Neuronal stem cell (in vitro differentiated cells): ENCODE results near the gene CSHL1.
"Not testable (repeated sequence)": the region's sequence is repeated elsewhere in the genome, so short reads cannot be mapped to it uniquely, and the experiment has no call there.

Experiments used
- DNase-seq: peaks from one replicate; pipeline ENCODE4 v3.0.0-alpha.2; 2013; ENCODE audit warnings: low spot score
- H2AFZ ChIP-seq: one replicate; pipeline ENCODE4 v1.6.1; 2013; ENCODE audit warnings: mild to moderate bottlenecking, low read length, inconsistent platforms
- H2AK5ac ChIP-seq: 2 replicates; pipeline ENCODE4 v1.6.1; 2013; ENCODE audit warnings: low read depth, mild to moderate bottlenecking, inconsistent platforms, low read length, moderate library complexity, mixed read lengths
- H2BK120ac ChIP-seq: 2 replicates; pipeline ENCODE4 v1.6.1; 2013; ENCODE audit warnings: low read depth, mild to moderate bottlenecking, inconsistent platforms, low read length, moderate library complexity, mixed read lengths
- H2BK12ac ChIP-seq: one replicate; pipeline ENCODE4 v1.6.1; 2013; ENCODE audit warnings: low read length, inconsistent platforms
- H2BK15ac ChIP-seq: 2 replicates; pipeline ENCODE4 v1.6.1; 2013; ENCODE audit warnings: mild to moderate bottlenecking, low read length, inconsistent platforms, mixed read lengths
- H2BK5ac ChIP-seq: one replicate; pipeline ENCODE4 v1.6.1; 2013; ENCODE audit warnings: inconsistent platforms, mild to moderate bottlenecking, low read length, moderate library complexity
- H3K14ac ChIP-seq: one replicate; pipeline ENCODE4 v1.6.1; 2013; ENCODE audit warnings: low read length, inconsistent platforms
- H3K18ac ChIP-seq: 2 replicates; pipeline ENCODE4 v1.6.1; 2013; ENCODE audit warnings: low read length, inconsistent platforms
- H3K23ac ChIP-seq: 2 replicates; pipeline ENCODE4 v1.6.1; 2013; ENCODE audit warnings: low read depth, mild to moderate bottlenecking, mixed read lengths, low read length, inconsistent platforms; ENCODE audit not compliant: poor library complexity
- H3K27ac ChIP-seq: replicated peaks from 3 replicates; pipeline ENCODE4 v1.5.1; 2013; ENCODE audit warnings: low read length, inconsistent platforms
- H3K27me3 ChIP-seq, 3 experiments: 2 replicates each; pipeline ENCODE4 v1.6.1; 2013; ENCODE audit warnings: low read length in 3 of 3, mild to moderate bottlenecking in 2 of 3, inconsistent platforms in 1 of 3, low read depth in 1 of 3, mixed read lengths in 1 of 3, moderate library complexity in 1 of 3; ENCODE audit not compliant: control insufficient read depth in 3 of 3, insufficient read depth in 3 of 3
- H3K36me3 ChIP-seq, 2 donors: replicated peaks in 1 of 2; 2 replicates each; pipeline ENCODE4 v1.6.1; 2013; ENCODE audit warnings: low read length in 2 of 2; ENCODE audit not compliant: control insufficient read depth in 2 of 2, insufficient read depth in 2 of 2
- H3K4ac ChIP-seq: 2 replicates; pipeline ENCODE4 v1.6.1; 2013; ENCODE audit warnings: inconsistent platforms, mild to moderate bottlenecking, low read length, moderate library complexity
- H3K4me1 ChIP-seq, 2 donors: 1 replicate in 1 of 2; 2 replicates in 1 of 2; pipeline ENCODE4 v1.6.1; 2013; ENCODE audit warnings: low read length in 2 of 2, low read depth in 1 of 2; ENCODE audit not compliant: control insufficient read depth in 2 of 2, insufficient read depth in 1 of 2
- H3K4me2 ChIP-seq: one replicate; pipeline ENCODE4 v1.6.1; 2013; ENCODE audit warnings: mild to moderate bottlenecking, low read length, inconsistent platforms; ENCODE audit not compliant: insufficient read depth, poor library complexity, severe bottlenecking
- H3K4me3 ChIP-seq, 2 donors: 2 replicates each; pipeline ENCODE4 v1.5.1; 2013; ENCODE audit warnings: low read length in 2 of 2, mild to moderate bottlenecking in 2 of 2, inconsistent platforms in 1 of 2, moderate library complexity in 1 of 2
- H3K79me1 ChIP-seq: one replicate; pipeline ENCODE4 v1.6.1; 2013; ENCODE audit warnings: low read depth, mild to moderate bottlenecking, inconsistent platforms, low read length, moderate library complexity
- H3K9ac ChIP-seq: one replicate; pipeline ENCODE4 v1.6.1; 2013; ENCODE audit warnings: mild to moderate bottlenecking, low read depth, low read length, inconsistent platforms; ENCODE audit not compliant: poor library complexity
- H3K9me3 ChIP-seq, 2 donors: replicated peaks in 1 of 2; 2 replicates each; pipeline versions ENCODE3 to v1.6.1; 2013; ENCODE audit warnings: low read length in 2 of 2, mild to moderate bottlenecking in 2 of 2, inconsistent platforms in 1 of 2, low read depth in 1 of 2, mixed read lengths in 1 of 2, moderate library complexity in 1 of 2; ENCODE audit not compliant: control insufficient read depth in 2 of 2, insufficient read depth in 1 of 2
- H4K8ac ChIP-seq: one replicate; pipeline ENCODE4 v1.6.1; 2013; ENCODE audit warnings: low read depth, mild to moderate bottlenecking, inconsistent platforms, low read length, moderate library complexity
- H4K91ac ChIP-seq: one replicate; pipeline ENCODE4 v1.6.1; 2013; ENCODE audit warnings: low read length, low read depth, mild to moderate bottlenecking, inconsistent platforms; ENCODE audit not compliant: poor library complexity
- WGBS, 2 donors: extraction: QIAGEN DNeasy Blood & Tissue Kit; methylation state at CpG; one replicate each; pipeline ENCODE4 v1.1.7; 2013; ENCODE audit warnings: missing lambda C conversion rate in 2 of 2, mixed read lengths in 1 of 2; ENCODE audit not compliant: insufficient read length in 2 of 2, insufficient replicate concordance in 1 of 2; ENCODE audit errors: extremely low coverage in 2 of 2; 5-methylcytosine and 5-hydroxymethylcytosine counted together

Gene CSHL1

DNA sequence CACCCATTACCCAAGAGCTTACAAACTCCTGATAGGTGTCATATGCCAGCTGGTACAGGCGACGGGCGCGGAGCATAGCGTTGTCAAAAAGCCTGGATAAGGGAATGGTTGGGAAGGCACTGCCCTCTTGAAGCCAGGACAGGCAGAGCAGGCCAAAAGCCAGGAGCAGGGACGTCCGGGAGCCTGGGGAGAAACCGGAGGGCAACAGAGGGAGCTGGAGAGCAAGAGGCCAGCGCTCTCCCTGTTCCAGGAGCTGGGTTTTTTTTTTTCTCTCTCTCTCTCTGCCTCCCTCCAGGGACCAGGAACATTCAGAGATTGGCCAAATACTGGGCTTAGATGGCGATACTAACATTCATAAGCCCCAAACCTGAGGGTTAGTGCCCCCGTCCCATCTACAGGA, 29.7 kb downstream of the CSHL1 start:
- H2AFZ ChIP-seq, H3K4me3 ChIP-seq, H3K4me2 ChIP-seq, DNase-seq, H3K4me1 ChIP-seq, H2BK120ac ChIP-seq, H3K18ac ChIP-seq, H2AK5ac ChIP-seq, H3K36me3 ChIP-seq, H3K4ac ChIP-seq, H3K14ac ChIP-seq, H3K27me3 ChIP-seq, H4K91ac ChIP-seq, H2BK15ac ChIP-seq, H2BK12ac ChIP-seq, H3K9ac ChIP-seq, H3K23ac ChIP-seq, H3K79me1 ChIP-seq, H3K27ac ChIP-seq, H3K9me3 ChIP-seq, H4K8ac ChIP-seq, H2BK5ac ChIP-seq: not testable (repeated sequence)
- no CpG with 5 or more reads among the region's 11 CpGs for WGBS, 2 donors

GRCh38 chr17:63880706-63881105, 30.4 kb downstream of the CSHL1 start:
- no peak overlapping the region for H2BK120ac ChIP-seq
- H3K27me3 ChIP-seq = no peaks in the 10 kb centered on the region
- WGBS, 2 donors = no CpG with 5 or more reads among the region's 12 CpGs
- H3K9ac ChIP-seq = no peak overlapping the region
- no peaks in the 10 kb centered on the region for H3K36me3 ChIP-seq
- no peak overlapping the region for H3K4me3 ChIP-seq
- no peak overlapping the region for H3K4me2 ChIP-seq
- no peaks in the 10 kb centered on the region for H3K79me1 ChIP-seq
- DNase-seq = no peak
- no peak overlapping the region for H2BK12ac ChIP-seq
- H4K8ac ChIP-seq = no peak overlapping the region
- no peak overlapping the region for H3K27ac ChIP-seq
- H3K23ac ChIP-seq = no peak overlapping the region
- no peaks in the 10 kb centered on the region for H3K4me1 ChIP-seq
- no peak overlapping the region for H2BK15ac ChIP-seq
- H4K91ac ChIP-seq = no peak overlapping the region
- peak overlapping the region; percentile 82 for H2BK5ac ChIP-seq
- H3K4ac ChIP-seq = no peak overlapping the region
- H3K18ac ChIP-seq = no peak overlapping the region
- H2AK5ac ChIP-seq = no peak overlapping the region
- no peak overlapping the region for H2AFZ ChIP-seq
- peak overlapping the region; percentile 71 for H3K14ac ChIP-seq
- H3K9me3 ChIP-seq = no peaks in the 10 kb centered on the region

DNA sequence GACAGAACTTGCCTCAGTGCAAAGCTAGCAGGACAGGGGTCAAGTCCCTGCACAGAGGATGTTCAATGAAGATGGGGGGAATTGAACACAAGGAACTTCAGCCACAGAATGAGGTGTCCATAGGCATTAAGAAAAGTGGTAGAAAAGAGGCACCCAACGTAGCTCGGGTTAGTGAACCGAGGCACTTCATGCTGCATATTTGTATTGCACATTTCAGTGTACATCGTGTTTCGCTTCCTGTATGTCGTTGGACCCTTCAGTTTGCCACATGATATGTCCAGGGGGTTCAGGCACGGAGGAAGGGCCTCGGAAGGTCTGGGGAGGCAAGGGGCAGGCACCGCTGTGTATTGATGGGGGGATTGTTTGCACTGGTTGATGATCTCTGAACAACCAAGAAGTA, 32.6 kb downstream of the CSHL1 start:
- not testable (repeated sequence) for H3K14ac ChIP-seq, H2AFZ ChIP-seq, H2BK5ac ChIP-seq, H2AK5ac ChIP-seq, H3K9ac ChIP-seq, H3K27me3 ChIP-seq, H4K91ac ChIP-seq, H3K36me3 ChIP-seq, H2BK15ac ChIP-seq, H3K4me1 ChIP-seq, H2BK12ac ChIP-seq, H3K23ac ChIP-seq, H3K4me2 ChIP-seq, H3K4ac ChIP-seq, H3K27ac ChIP-seq, H3K4me3 ChIP-seq, DNase-seq, H2BK120ac ChIP-seq, H3K79me1 ChIP-seq, H3K9me3 ChIP-seq, H4K8ac ChIP-seq, H3K18ac ChIP-seq
- no CpG with 5 or more reads among the region's 9 CpGs for WGBS, 2 donors

DNA sequence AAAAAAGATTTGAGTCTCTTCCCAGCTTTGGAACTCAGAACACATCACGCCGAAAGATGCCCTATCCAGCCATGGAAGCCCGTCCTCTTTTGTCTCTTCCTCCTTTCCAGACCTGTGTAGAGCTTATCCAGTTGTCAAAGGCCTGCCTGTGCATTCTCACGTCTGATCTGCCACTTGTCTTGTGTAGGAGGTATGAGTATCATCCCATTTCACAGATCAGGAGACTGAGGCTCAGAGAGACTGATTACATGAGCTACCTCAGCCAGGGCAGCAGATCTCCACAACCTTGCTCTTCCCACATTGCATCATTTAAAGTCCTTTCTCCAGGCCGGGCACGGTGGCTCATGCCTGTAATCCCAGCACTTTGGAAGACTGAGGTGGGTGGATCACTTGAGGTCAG, 36.4 kb downstream of the CSHL1 start:
- not testable (repeated sequence) for H3K4me1 ChIP-seq, H3K79me1 ChIP-seq, H3K36me3 ChIP-seq, H3K18ac ChIP-seq, H3K9me3 ChIP-seq, H2AK5ac ChIP-seq, H3K4me3 ChIP-seq, H2BK5ac ChIP-seq, H3K14ac ChIP-seq, H4K91ac ChIP-seq, H3K23ac ChIP-seq, H2AFZ ChIP-seq, H3K9ac ChIP-seq, DNase-seq, H3K4me2 ChIP-seq, H2BK15ac ChIP-seq, H3K27me3 ChIP-seq, H2BK12ac ChIP-seq, H4K8ac ChIP-seq, H2BK120ac ChIP-seq, H3K4ac ChIP-seq, H3K27ac ChIP-seq
- no CpG with 5 or more reads among the region's 6 CpGs for WGBS, 2 donors
